Neural cell (in vitro differentiated cells): ENCODE measurements around the gene KCNH5. TPM values are rescaled to one million over a fixed set of nuclear protein-coding genes. Genes with fewer than 3 reads are reported as not detected.

Experiments used
- H2AFZ ChIP-seq: fragments of 200-600, 300-800 bp; sonication (generic), shearing (Covaris generic); 2 replicates; pipeline ENCODE4 v1.6.0; 2014; ENCODE audit warnings: low read depth, mild to moderate bottlenecking, antibody characterized with exemption, low read length, moderate library complexity
- H3F3A ChIP-seq: fragments of 200-600 bp; shearing (Covaris generic); 2 replicates; pipeline ENCODE4 v1.6.1; 2016; ENCODE audit warnings: mild to moderate bottlenecking, moderate library complexity, mixed read lengths, antibody characterized with exemption, low read length; ENCODE audit not compliant: insufficient read depth, poor library complexity, severe bottlenecking
- H3K27ac ChIP-seq: fragments of 200-600, 300-800 bp; sonication (generic), shearing (Covaris generic); 2 replicates; pipeline ENCODE4 v1.5.1; 2014; ENCODE audit warnings: mild to moderate bottlenecking, low read length, moderate library complexity
- H3K27me3 ChIP-seq: fragments of 300-800, 200-600 bp; sonication (generic), shearing (Covaris generic); 2 replicates; pipeline ENCODE4 v1.6.0; 2014; ENCODE audit warnings: mild to moderate bottlenecking, low read depth, low read length, moderate library complexity; ENCODE audit not compliant: insufficient read depth
- H3K36me3 ChIP-seq: fragments of 300-800, 200-600 bp; sonication (generic), shearing (Covaris generic); 2 replicates; pipeline ENCODE4 v1.5.1; 2014; ENCODE audit warnings: mild to moderate bottlenecking, antibody characterized with exemption, low read length, moderate library complexity; ENCODE audit not compliant: insufficient read depth
- H3K4me2 ChIP-seq: fragments of 300-800, 200-600 bp; sonication (generic), shearing (Covaris generic); 2 replicates; pipeline ENCODE4 v1.6.0; 2014; ENCODE audit warnings: mild to moderate bottlenecking, low read length
- H3K4me3 ChIP-seq: fragments of 300-800, 200-600 bp; sonication (generic), shearing (Covaris generic); 2 replicates; pipeline ENCODE4 v1.5.1; 2014; ENCODE audit warnings: mild to moderate bottlenecking, low read length, moderate library complexity
- H3K79me2 ChIP-seq: fragments of 200-600 bp; shearing (Covaris generic); replicated peaks from 2 replicates; pipeline ENCODE4 v1.6.0; 2014; ENCODE audit warnings: mild to moderate bottlenecking, low read length, moderate library complexity; ENCODE audit not compliant: insufficient read depth
- H3K9ac ChIP-seq: fragments of 300-800, 200-600 bp; sonication (generic), shearing (Covaris generic); 2 replicates; pipeline ENCODE4 v1.6.1; 2016; ENCODE audit warnings: mild to moderate bottlenecking, low read length, mixed read lengths
- H3K9me2 ChIP-seq: fragments of 200-600 bp; shearing (Covaris generic); 2 replicates; pipeline ENCODE4 v1.6.1; 2016; ENCODE audit warnings: mild to moderate bottlenecking, low read length, mixed read lengths; ENCODE audit not compliant: insufficient read depth
- H3K9me3 ChIP-seq: fragments of 200-600, 300-800 bp; sonication (generic), shearing (Covaris generic); 2 replicates; pipeline ENCODE4 v1.6.1; 2016; ENCODE audit warnings: mild to moderate bottlenecking, mixed run types, low read length, moderate library complexity, mixed read lengths
- H4K20me1 ChIP-seq: fragments of 200-600 bp; shearing (Covaris generic); 2 replicates; pipeline ENCODE4 v1.6.1; 2016; ENCODE audit warnings: mild to moderate bottlenecking, mixed run types; ENCODE audit not compliant: insufficient read depth
- CTCF ChIP-seq: fragments of 450-650 bp; IDR thresholded peaks from 2 replicates; pipeline ENCODE4 v1.5.1; 2014; ENCODE audit warnings: antibody characterized with exemption, mild to moderate bottlenecking, moderate library complexity; ENCODE audit not compliant: poor library complexity, severe bottlenecking
- EP300 ChIP-seq: fragments of 450-650 bp; conservative IDR thresholded peaks from 2 replicates; pipeline ENCODE4 v1.6.1; 2014; ENCODE audit warnings: antibody characterized with exemption, mild to moderate bottlenecking, moderate library complexity; ENCODE audit not compliant: poor library complexity, severe bottlenecking
- EZH2 ChIP-seq: fragments of 200-600, 300-800 bp; shearing (Covaris generic), sonication (generic); IDR thresholded peaks from 2 replicates; pipeline ENCODE4 v1.6.1; 2014; ENCODE audit warnings: antibody characterized with exemption, low read length, borderline replicate concordance, mild to moderate bottlenecking; ENCODE audit not compliant: insufficient read depth, poor library complexity, severe bottlenecking
- MXI1 ChIP-seq: fragments of 450-650 bp; conservative IDR thresholded peaks from 2 replicates; pipeline ENCODE4 v1.6.1; 2014; ENCODE audit warnings: antibody characterized with exemption, mild to moderate bottlenecking; ENCODE audit not compliant: poor library complexity, severe bottlenecking
- POLR2AphosphoS5 ChIP-seq: IDR thresholded peaks from 2 replicates; pipeline ENCODE4 v1.6.1; 2012
- RAD21 ChIP-seq: fragments of 450-650 bp; conservative IDR thresholded peaks from 2 replicates; pipeline ENCODE4 v1.6.1; 2014; ENCODE audit warnings: antibody characterized with exemption, mild to moderate bottlenecking, moderate library complexity
- REST ChIP-seq: IDR thresholded peaks from 2 replicates; pipeline ENCODE4 v1.6.1; 2012; ENCODE audit warnings: borderline replicate concordance
- SMC3 ChIP-seq: fragments of 450-650 bp; conservative IDR thresholded peaks from 2 replicates; pipeline ENCODE4 v1.6.1; 2014; ENCODE audit warnings: antibody characterized with exemption, mild to moderate bottlenecking, moderate library complexity; ENCODE audit not compliant: poor library complexity
- TAF1 ChIP-seq: IDR thresholded peaks from 2 replicates; pipeline ENCODE4 v1.6.1; 2012; ENCODE audit warnings: low read depth
- polyA plus RNA-seq: library from polyadenylated mRNA; depleted of rRNA; stranded (reverse); fragments of >200 nt; gene quantifications from 2 replicates; pipeline ENCODE4 v1.2.3, GENCODE V29; 2014

KCNH5 gene
- polyA plus RNA-seq, 1 donor from 2014 or later = 0.95 TPM

GRCh38 chr14:63027719-63028118, 17.5 kb downstream of the KCNH5 start:
- H3K27ac ChIP-seq = no peak overlapping the region
- no peaks in the 10 kb centered on the region for H3K36me3 ChIP-seq
- H3K9me2 ChIP-seq = no peaks in the 10 kb centered on the region
- H2AFZ ChIP-seq = no peak overlapping the region
- H3K4me3 ChIP-seq = no peak overlapping the region
- TF ChIP-seq EP300 = no peak
- no peak for TF ChIP-seq REST
- TF ChIP-seq POLR2AphosphoS5 = no peak
- no peak for TF ChIP-seq EZH2
- TF ChIP-seq CTCF = no peak
- no peak for TF ChIP-seq TAF1
- no peak for TF ChIP-seq RAD21
- TF ChIP-seq SMC3 = no peak
- TF ChIP-seq MXI1 = no peak
- no peaks in the 10 kb centered on the region for H4K20me1 ChIP-seq
- no peaks in the 10 kb centered on the region for H3K9me3 ChIP-seq
- no peak overlapping the region for H3K9ac ChIP-seq
- H3K79me2 ChIP-seq = no peaks in the 10 kb centered on the region
- no peaks in the 10 kb centered on the region for H3K27me3 ChIP-seq
- no peaks in the 10 kb centered on the region for H3F3A ChIP-seq
- no peak overlapping the region for H3K4me2 ChIP-seq

- no peak overlapping the region for H3K4me3 ChIP-seq
- H3K9me2 ChIP-seq = no peaks in the 10 kb centered on the region
- H3K4me2 ChIP-seq = no peak overlapping the region
- H3K27ac ChIP-seq = no peak overlapping the region
- TF ChIP-seq RAD21 (no peak), POLR2AphosphoS5 (no peak), EZH2 (no peak), EP300 (no peak), TAF1 (no peak), SMC3 (no peak)
- no peaks in the 10 kb centered on the region for H3K9me3 ChIP-seq
- H3K27me3 ChIP-seq = no peaks in the 10 kb centered on the region
- no peak overlapping the region for H2AFZ ChIP-seq
- no peaks in the 10 kb centered on the region for H3K36me3 ChIP-seq
- H3F3A ChIP-seq = no peaks in the 10 kb centered on the region
- no peak overlapping the region for H3K9ac ChIP-seq
- H4K20me1 ChIP-seq = no peaks in the 10 kb centered on the region
- no peaks in the 10 kb centered on the region for H3K79me2 ChIP-seq
Measured at GRCh38 chr14:63026491-63026890, 18.8 kb downstream of the KCNH5 start.

GRCh38 chr14:63014621-63015020, 30.6 kb downstream of the KCNH5 start:
- no peaks in the 10 kb centered on the region for H4K20me1 ChIP-seq
- no peak overlapping the region for H2AFZ ChIP-seq
- H3F3A ChIP-seq = no peaks in the 10 kb centered on the region
- H3K4me2 ChIP-seq = no peak overlapping the region
- H3K27me3 ChIP-seq = no peaks in the 10 kb centered on the region
- H3K4me3 ChIP-seq = no peak overlapping the region
- no peak overlapping the region for H3K9ac ChIP-seq
- TF ChIP-seq EP300 (no peak), CTCF (no peak), SMC3 (no peak), TAF1 (no peak), EZH2 (no peak), REST (no peak), POLR2AphosphoS5 (no peak), RAD21 (no peak), MXI1 (no peak)
- H3K36me3 ChIP-seq = no peaks in the 10 kb centered on the region
- H3K79me2 ChIP-seq = no peaks in the 10 kb centered on the region
- no peaks in the 10 kb centered on the region for H3K9me2 ChIP-seq
- H3K27ac ChIP-seq = no peak overlapping the region
- no peaks in the 10 kb centered on the region for H3K9me3 ChIP-seq
